Endodermal cell (in vitro differentiated cells): ENCODE data around the gene KCNJ18. TPM values are rescaled to one million over a fixed set of nuclear protein-coding genes. Genes with fewer than 3 reads are reported as not detected.
A peak's percentile ranks its signal among the peaks of the same experiment; 100 is the strongest.
"Not testable (repeated sequence)": the region's sequence is repeated elsewhere in the genome, so short reads cannot be mapped to it uniquely, and the experiment has no call there.

Experiments used
- DNase-seq: peaks from one replicate; pipeline ENCODE4 v3.0.0-alpha.2; 2017
- H3K27ac ChIP-seq: 2 replicates; pipeline ENCODE4 v1.5.1; 2013; ENCODE audit warnings: mild to moderate bottlenecking, low read depth, low read length, moderate library complexity
- H3K27me3 ChIP-seq: 2 replicates; pipeline ENCODE4 v1.6.1; 2013; ENCODE audit warnings: mild to moderate bottlenecking, low read length, moderate library complexity; ENCODE audit not compliant: insufficient read depth, control insufficient read depth, poor library complexity, severe bottlenecking
- H3K36me3 ChIP-seq: 2 replicates; pipeline ENCODE4 v1.7.0; 2013; ENCODE audit warnings: mild to moderate bottlenecking, low read length, moderate library complexity; ENCODE audit not compliant: control insufficient read depth, insufficient read depth
- H3K4me1 ChIP-seq: one replicate; pipeline ENCODE4 v1.7.0; 2013; ENCODE audit warnings: low read length; ENCODE audit not compliant: control insufficient read depth, insufficient read depth
- H3K4me3 ChIP-seq: 2 replicates; pipeline ENCODE4 v1.5.1; 2013; ENCODE audit warnings: mild to moderate bottlenecking, low read length, moderate library complexity
- H3K9ac ChIP-seq: 2 replicates; pipeline ENCODE4 v1.6.1; 2013; ENCODE audit warnings: mild to moderate bottlenecking, low read length, moderate library complexity; ENCODE audit not compliant: poor library complexity, severe bottlenecking; ENCODE audit errors: extremely low read depth
- H3K9me3 ChIP-seq: 2 replicates; pipeline ENCODE4 v1.6.1; 2013; ENCODE audit warnings: mild to moderate bottlenecking, low read length, moderate library complexity; ENCODE audit not compliant: control insufficient read depth
- H3K27ac Mint-ChIP-seq: 2 replicates; pipeline ENCODE4 v1.8.0; 2020; ENCODE audit warnings: mixed read lengths
- H3K27me3 Mint-ChIP-seq: 2 replicates; pipeline ENCODE4 v1.8.0; 2021; ENCODE audit warnings: mild to moderate bottlenecking, mixed read lengths; ENCODE audit not compliant: insufficient read depth
- H3K36me3 Mint-ChIP-seq: 2 replicates; pipeline ENCODE4 v1.8.0; 2020; ENCODE audit warnings: low read depth, mixed read lengths
- H3K4me1 Mint-ChIP-seq: 2 replicates; pipeline ENCODE4 v1.8.0; 2020; ENCODE audit warnings: mixed read lengths
- H3K4me3 Mint-ChIP-seq: 2 replicates; pipeline ENCODE4 v1.8.0; 2020; ENCODE audit warnings: mild to moderate bottlenecking, moderate library complexity, mixed read lengths
- H3K9me3 Mint-ChIP-seq: 2 replicates; pipeline ENCODE4 v1.8.0; 2020; ENCODE audit warnings: mild to moderate bottlenecking, mixed read lengths
- WGBS, 2 experiments: methylation state at CpG; one replicate each; pipeline versions ENCODE4 v1.1.5 to v1.1.7; 2013; ENCODE audit warnings: missing lambda C conversion rate in 2 of 2, mixed read lengths in 1 of 2; ENCODE audit not compliant: insufficient coverage in 1 of 2, insufficient read length in 1 of 2; 5-methylcytosine and 5-hydroxymethylcytosine counted together
- total RNA-seq, 2 donors: library from RNA; stranded (reverse); fragmentation: NEBNext Ultra II Directional in 1 of 2; extraction: Animal tissue kit (Norgen Biotek cat#: 25700) in 1 of 2; gene quantifications; 2 replicates in 1 of 2; 3 replicates in 1 of 2; pipeline ENCODE4 v1.2.1, GENCODE V29; 2021
- TF ChIP-seq, protein P1 (sequence below): fragments of 200-600 bp; sonication (generic); conservative IDR thresholded peaks from 2 replicates; pipeline ENCODE4 v1.5.0; 2021; ENCODE audit warnings: antibody characterized with exemption, mild to moderate bottlenecking

KCNJ18 gene
- total RNA-seq, 2 donors from 2014 or later = not detected

DNA sequence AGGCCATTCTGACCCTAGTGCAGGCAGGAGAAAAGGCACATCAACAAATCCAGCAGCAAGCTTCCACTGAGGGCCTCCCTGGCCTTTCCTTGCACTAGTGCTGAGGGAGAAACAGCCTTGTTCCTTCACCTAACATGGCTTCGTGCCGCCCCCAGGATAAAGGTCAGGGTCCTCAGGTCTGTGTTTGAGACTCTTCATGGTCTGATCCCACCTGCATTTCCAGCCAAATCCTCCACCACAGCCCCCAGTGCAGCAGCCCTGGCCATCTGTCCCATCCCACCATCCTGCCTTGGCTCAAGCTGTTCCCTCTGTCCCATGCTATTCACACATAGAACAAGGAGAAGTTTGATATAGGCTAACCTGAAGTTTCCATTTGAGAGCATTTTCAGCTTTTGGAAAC lies 20.9 kb upstream of the KCNJ18 start:
- 70 to 77% methylated on average over 2 of the region's 2 CpGs for WGBS, 2 experiments

DNA sequence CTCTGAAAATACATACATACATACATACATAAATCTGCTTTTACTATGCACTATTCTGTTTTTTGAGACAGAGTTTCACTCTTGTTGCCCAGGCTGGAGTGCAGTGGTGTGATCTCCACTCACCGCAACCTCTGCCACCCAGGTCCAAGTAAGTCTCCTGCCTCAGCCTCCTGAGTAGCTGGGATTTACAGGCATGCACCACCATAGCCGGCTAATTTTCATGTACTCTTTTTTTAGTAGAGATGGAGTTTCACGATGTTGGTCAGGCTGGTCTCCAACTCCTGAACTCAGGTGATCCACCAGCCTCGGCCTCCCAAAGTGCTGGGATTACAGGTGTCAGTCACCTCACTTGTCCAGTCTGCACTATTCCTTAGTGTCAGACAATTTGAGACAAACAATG lies 20.5 kb upstream of the KCNJ18 start:
- H3K9ac ChIP-seq, H3K27ac ChIP-seq, H3K36me3 ChIP-seq, H3K4me3 Mint-ChIP-seq, DNase-seq, H3K27me3 Mint-ChIP-seq, H3K4me1 Mint-ChIP-seq, H3K4me3 ChIP-seq, H3K27me3 ChIP-seq, H3K36me3 Mint-ChIP-seq, H3K4me1 ChIP-seq, H3K27ac Mint-ChIP-seq: not testable (repeated sequence)
- 75 to 79% methylated on average over 4 of the region's 4 CpGs for WGBS, 2 experiments
- peaks cover 100% of the 10 kb centered on the region for H3K9me3 Mint-ChIP-seq
- H3K9me3 ChIP-seq = peaks cover 11% of the 10 kb centered on the region

More for the DNA sequence above, 20.9 kb upstream of the KCNJ18 start:
- not testable (repeated sequence) for H3K27ac ChIP-seq, DNase-seq, H3K36me3 Mint-ChIP-seq, H3K4me3 ChIP-seq, H3K27me3 Mint-ChIP-seq, H3K9ac ChIP-seq, H3K36me3 ChIP-seq, H3K27me3 ChIP-seq, H3K4me1 ChIP-seq, H3K4me1 Mint-ChIP-seq, H3K27ac Mint-ChIP-seq, H3K4me3 Mint-ChIP-seq
- peaks cover 12% of the 10 kb centered on the region for H3K9me3 ChIP-seq
- H3K9me3 Mint-ChIP-seq = peaks cover 100% of the 10 kb centered on the region

DNA sequence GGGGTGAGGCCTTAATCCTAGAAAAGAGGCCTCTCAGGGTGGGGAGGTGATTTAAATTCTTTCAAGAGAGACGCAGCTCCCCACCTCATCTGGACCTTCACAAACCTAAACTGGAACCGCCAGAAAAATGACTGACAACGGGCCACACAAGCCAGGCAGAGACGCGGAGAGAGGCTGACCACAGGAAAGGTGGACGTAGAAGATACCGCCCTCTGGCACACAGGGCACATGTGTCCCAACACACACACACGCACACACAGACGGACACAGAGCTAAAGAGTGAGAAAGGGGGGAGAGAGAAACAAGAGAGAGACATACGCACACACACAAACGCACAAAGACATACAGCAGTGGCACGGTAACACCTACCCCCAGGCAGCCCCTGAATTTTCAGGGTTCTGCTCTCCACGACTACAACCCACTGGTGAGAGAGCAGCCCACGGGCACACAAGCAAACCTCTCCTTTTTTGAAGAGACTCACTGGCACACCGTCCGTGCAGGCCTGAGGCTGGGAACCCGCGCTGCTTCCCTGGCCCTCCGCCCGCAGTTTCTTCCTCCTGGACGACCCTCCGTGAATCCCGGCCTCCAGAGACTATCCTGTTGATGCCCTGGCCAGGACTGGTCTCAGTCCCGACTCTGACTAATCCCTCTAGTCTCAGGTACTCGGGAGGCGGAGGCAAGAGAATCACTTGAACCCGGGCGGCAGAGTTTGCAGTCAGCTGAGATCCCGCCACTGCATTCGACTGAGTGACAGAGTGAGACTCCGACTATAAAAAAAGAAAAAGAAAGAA lies 18.7 kb upstream of the KCNJ18 start:
- H3K9me3 Mint-ChIP-seq = peaks cover 100% of the 10 kb centered on the region
- not testable (repeated sequence) for H3K27ac Mint-ChIP-seq, H3K4me3 Mint-ChIP-seq, H3K9ac ChIP-seq, H3K4me1 Mint-ChIP-seq, H3K36me3 Mint-ChIP-seq, H3K36me3 ChIP-seq, H3K27me3 ChIP-seq, H3K4me3 ChIP-seq, DNase-seq, H3K27me3 Mint-ChIP-seq, H3K4me1 ChIP-seq, H3K27ac ChIP-seq
- peaks cover 12% of the 10 kb centered on the region for H3K9me3 ChIP-seq
- WGBS, 2 experiments = 87 to 90% methylated on average over 25 to 31 of the region's 31 CpGs

DNA sequence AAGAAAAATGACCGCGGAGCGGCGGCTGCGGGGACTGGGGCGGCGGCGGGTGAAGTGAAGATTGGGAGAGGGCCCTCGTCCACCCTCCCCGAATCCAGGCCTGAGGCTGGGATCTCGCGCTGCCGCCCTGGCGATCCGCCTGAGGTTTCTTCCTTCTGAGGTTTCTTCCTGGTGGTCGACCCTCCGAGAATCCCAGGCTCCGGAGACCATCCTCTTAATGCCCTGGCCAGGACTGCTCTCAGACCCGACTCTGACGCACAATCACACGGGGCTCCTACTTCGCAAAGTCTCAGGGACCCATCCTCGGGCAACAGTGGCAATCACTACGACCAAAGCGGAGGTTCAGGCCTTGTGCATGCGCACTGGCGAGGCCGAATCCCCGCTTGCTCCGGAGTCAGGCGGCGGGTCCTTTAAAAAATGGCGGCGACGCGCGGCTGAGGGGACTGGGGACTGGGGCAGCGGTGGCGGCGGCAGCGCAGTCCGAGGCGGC lies 18.0 kb upstream of the KCNJ18 start:
- H3K9me3 ChIP-seq = peaks cover 12% of the 10 kb centered on the region
- no peaks in the 10 kb centered on the region for H3K4me1 Mint-ChIP-seq
- H3K36me3 ChIP-seq = no peaks in the 10 kb centered on the region
- WGBS, 2 experiments = 92% methylated on average over 43 of the region's 43 CpGs
- DNase-seq = peak; percentile 39
- no peak overlapping the region for H3K27ac Mint-ChIP-seq
- H3K4me1 ChIP-seq = no peaks in the 10 kb centered on the region
- H3K27me3 Mint-ChIP-seq = peaks cover 3% of the 10 kb centered on the region
- no peak overlapping the region for H3K9ac ChIP-seq
- peaks cover 100% of the 10 kb centered on the region for H3K9me3 Mint-ChIP-seq
- no peaks in the 10 kb centered on the region for H3K27me3 ChIP-seq
- no peak overlapping the region for H3K4me3 ChIP-seq
- H3K27ac ChIP-seq = no peak overlapping the region
- H3K36me3 Mint-ChIP-seq = peaks cover 8% of the 10 kb centered on the region
- H3K4me3 Mint-ChIP-seq = no peak overlapping the region
- TF ChIP-seq, protein P1, sequence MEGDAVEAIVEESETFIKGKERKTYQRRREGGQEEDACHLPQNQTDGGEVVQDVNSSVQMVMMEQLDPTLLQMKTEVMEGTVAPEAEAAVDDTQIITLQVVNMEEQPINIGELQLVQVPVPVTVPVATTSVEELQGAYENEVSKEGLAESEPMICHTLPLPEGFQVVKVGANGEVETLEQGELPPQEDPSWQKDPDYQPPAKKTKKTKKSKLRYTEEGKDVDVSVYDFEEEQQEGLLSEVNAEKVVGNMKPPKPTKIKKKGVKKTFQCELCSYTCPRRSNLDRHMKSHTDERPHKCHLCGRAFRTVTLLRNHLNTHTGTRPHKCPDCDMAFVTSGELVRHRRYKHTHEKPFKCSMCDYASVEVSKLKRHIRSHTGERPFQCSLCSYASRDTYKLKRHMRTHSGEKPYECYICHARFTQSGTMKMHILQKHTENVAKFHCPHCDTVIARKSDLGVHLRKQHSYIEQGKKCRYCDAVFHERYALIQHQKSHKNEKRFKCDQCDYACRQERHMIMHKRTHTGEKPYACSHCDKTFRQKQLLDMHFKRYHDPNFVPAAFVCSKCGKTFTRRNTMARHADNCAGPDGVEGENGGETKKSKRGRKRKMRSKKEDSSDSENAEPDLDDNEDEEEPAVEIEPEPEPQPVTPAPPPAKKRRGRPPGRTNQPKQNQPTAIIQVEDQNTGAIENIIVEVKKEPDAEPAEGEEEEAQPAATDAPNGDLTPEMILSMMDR = no peak

DNA sequence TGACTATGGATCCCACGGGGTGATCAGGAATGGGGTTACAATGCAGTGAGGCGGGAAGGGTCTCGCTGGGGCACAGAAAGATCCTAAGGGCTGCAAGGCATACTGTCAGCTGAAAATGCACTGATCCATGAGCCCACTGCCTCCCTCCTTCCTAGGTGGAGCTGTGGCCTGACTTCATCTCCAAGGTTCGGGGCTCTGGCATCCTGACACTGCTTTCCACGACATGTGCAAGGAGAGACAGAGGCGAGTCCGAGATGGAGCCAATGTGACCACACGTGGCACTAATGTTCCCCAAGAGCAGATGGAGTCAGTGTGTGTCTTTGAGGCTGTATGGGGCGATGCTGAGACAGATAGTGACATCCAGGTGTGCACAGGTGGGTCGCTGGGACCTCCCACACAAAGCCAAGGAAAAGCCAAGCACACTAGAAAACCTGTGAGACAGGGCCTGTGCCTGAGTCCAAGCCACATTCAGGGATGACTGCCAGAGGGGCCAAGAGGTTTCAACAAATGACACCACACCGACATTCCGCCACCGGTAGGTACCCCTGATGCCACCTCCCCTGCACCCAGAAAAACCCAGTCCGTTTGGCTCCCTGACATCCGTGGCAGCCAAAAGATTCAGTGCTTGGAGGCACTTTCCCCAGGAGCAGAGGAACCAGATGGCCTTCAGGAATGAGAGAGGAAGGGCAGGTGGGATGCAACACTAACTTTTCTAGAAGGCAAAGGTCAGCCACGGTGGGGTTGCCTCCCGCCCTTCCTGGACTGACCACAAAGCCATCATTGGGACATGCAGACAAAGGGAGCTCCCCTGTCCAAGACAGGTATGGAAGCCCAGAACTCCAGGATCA lies 17.2 kb upstream of the KCNJ18 start:
- not testable (repeated sequence) for H3K4me1 Mint-ChIP-seq, H3K27me3 Mint-ChIP-seq

DNA sequence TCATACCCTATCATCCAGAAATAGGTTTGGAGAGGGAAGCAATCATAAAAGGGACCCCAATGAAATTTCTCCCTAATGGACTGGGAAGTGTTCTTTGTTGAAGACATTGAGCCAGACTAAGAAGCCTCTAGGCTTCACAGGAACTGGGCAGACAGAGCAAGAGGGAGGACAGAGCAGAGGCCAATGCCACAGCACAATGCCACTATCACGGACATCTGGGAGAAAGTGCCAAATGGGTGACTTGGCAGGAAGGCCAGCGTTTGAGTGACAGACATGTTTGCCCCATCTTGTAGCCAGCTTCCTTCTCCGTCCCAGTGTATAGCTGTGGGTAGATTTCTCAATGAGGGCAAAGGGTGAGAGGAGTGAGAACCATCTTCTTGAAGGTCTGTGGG lies 16.6 kb upstream of the KCNJ18 start:
- H3K36me3 Mint-ChIP-seq, H3K4me3 Mint-ChIP-seq, H3K27me3 Mint-ChIP-seq, H3K27me3 ChIP-seq, H3K9ac ChIP-seq, H3K4me1 ChIP-seq, H3K4me3 ChIP-seq, H3K27ac ChIP-seq, H3K27ac Mint-ChIP-seq, DNase-seq, H3K36me3 ChIP-seq, H3K4me1 Mint-ChIP-seq: not testable (repeated sequence)
- H3K9me3 Mint-ChIP-seq = peaks cover 99% of the 10 kb centered on the region
- WGBS, 2 experiments = 89 to 90% methylated on average over 2 to 3 of the region's 3 CpGs
- H3K9me3 ChIP-seq = peaks cover 12% of the 10 kb centered on the region

More for the DNA sequence above, 17.2 kb upstream of the KCNJ18 start:
- peaks cover 12% of the 10 kb centered on the region for H3K9me3 ChIP-seq
- H3K9me3 Mint-ChIP-seq = peaks cover 99% of the 10 kb centered on the region
- H3K36me3 ChIP-seq, H3K36me3 Mint-ChIP-seq, H3K9ac ChIP-seq, H3K4me3 Mint-ChIP-seq, H3K27ac ChIP-seq, H3K27me3 ChIP-seq, H3K4me1 ChIP-seq, H3K4me3 ChIP-seq, H3K27ac Mint-ChIP-seq, DNase-seq: not testable (repeated sequence)
- WGBS, 2 experiments = 76 to 90% methylated on average over 16 to 17 of the region's 17 CpGs
